Osteoblast (primary cell): ENCODE data around the gene ZNF846. TPM values are rescaled to one million over a fixed set of nuclear protein-coding genes. Genes with fewer than 3 reads are reported as not detected.
"Not testable (repeated sequence)": the region's sequence is repeated elsewhere in the genome, so short reads cannot be mapped to it uniquely, and the experiment has no call there.

Experiments
- DNase-seq: peaks from one replicate; pipeline ENCODE4 v3.0.0; 2011; ENCODE audit warnings: low spot score, mixed read lengths; ENCODE audit not compliant: insufficient read length; ENCODE audit errors: missing footprints
- H2AFZ ChIP-seq: 2 replicates; pipeline ENCODE4 v1.6.0; 2011; ENCODE audit warnings: mild to moderate bottlenecking, low read length
- H3K27ac ChIP-seq: 2 replicates; pipeline ENCODE4 v1.5.1; 2011; ENCODE audit warnings: mild to moderate bottlenecking, low read depth, low read length, moderate library complexity
- H3K27me3 ChIP-seq: 2 replicates; pipeline ENCODE4 v1.6.0; 2012; ENCODE audit warnings: mild to moderate bottlenecking, control low read depth, inconsistent platforms, low read length, moderate library complexity; ENCODE audit not compliant: insufficient read depth
- H3K36me3 ChIP-seq: 2 replicates; pipeline ENCODE4 v1.5.1; 2011; ENCODE audit warnings: mild to moderate bottlenecking, low read length, control low read depth, moderate library complexity; ENCODE audit not compliant: insufficient read depth
- H3K4me1 ChIP-seq: 2 replicates; pipeline ENCODE4 v1.5.1; 2011; ENCODE audit warnings: mild to moderate bottlenecking, low read length, control low read depth, moderate library complexity; ENCODE audit not compliant: insufficient read depth
- H3K4me2 ChIP-seq: 2 replicates; pipeline ENCODE4 v1.6.0; 2011; ENCODE audit warnings: mild to moderate bottlenecking, low read length; ENCODE audit not compliant: insufficient read depth
- H3K4me3 ChIP-seq: fragments of 200-600 bp; sonication (generic); 3 replicates; pipeline ENCODE4 v1.5.1; 2012; ENCODE audit warnings: mild to moderate bottlenecking, low read length, inconsistent platforms; ENCODE audit not compliant: insufficient read depth
- H3K79me2 ChIP-seq: 2 replicates; pipeline ENCODE4 v1.6.0; 2012; ENCODE audit warnings: mild to moderate bottlenecking, low read length, control low read depth, inconsistent platforms; ENCODE audit not compliant: insufficient read depth
- H3K9me3 ChIP-seq: 2 replicates; pipeline ENCODE4 v1.5.1; 2011; ENCODE audit warnings: low read depth, low read length, control low read depth
- H4K20me1 ChIP-seq: 2 replicates; pipeline ENCODE4 v1.6.0; 2012; ENCODE audit warnings: mild to moderate bottlenecking, low read length, control low read depth; ENCODE audit not compliant: insufficient read depth
- total RNA-seq: library from RNA; depleted of rRNA; stranded (reverse); fragments of >200 nt; gene quantifications from 2 replicates; pipeline ENCODE4 v1.2.3, GENCODE V29; 2012
- TF ChIP-seq, protein P1 (sequence below): IDR thresholded peaks from 2 replicates; pipeline ENCODE4 v1.5.1; 2011; ENCODE audit warnings: mild to moderate bottlenecking, low read depth, low read length, moderate library complexity; ENCODE audit errors: extremely low read depth

The ZNF846 gene
- total RNA-seq, 1 donor: 17.7 TPM

DNA sequence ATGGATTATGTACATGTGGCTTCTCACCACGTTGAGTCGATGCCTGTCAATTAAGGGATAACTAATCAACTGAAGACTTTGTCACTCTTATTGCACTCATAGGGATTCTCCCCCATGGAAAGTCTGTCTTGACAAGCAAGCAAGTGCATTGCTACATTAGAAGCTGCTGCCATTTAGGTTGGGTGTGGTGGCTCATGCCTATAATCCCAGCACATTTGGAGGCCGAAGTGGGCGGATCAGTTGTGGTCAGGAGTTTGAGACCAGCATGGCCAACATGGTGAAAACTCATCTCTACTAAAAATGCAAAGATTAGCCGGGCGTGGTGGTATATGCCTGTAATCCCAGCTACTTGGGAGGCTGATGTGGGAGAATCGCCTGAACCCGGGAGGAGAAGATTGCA is 18.3 kb upstream of the ZNF846 start:
- Histone ChIP-seq H4K20me1 (no peaks in the 10 kb centered on the region), H3K27ac (no peak overlapping the region), H3K4me3 (no peak overlapping the region), H3K4me2 (no peak overlapping the region), H2AFZ (peak overlapping the region; percentile 6), H3K27me3 (no peaks in the 10 kb centered on the region), H3K36me3 (no peaks in the 10 kb centered on the region), H3K9me3 (no peaks in the 10 kb centered on the region), H3K79me2 (peaks cover 7% of the 10 kb centered on the region), H3K4me1 (peaks cover 10% of the 10 kb centered on the region)
- no peak for DNase-seq
- TF ChIP-seq, protein P1, sequence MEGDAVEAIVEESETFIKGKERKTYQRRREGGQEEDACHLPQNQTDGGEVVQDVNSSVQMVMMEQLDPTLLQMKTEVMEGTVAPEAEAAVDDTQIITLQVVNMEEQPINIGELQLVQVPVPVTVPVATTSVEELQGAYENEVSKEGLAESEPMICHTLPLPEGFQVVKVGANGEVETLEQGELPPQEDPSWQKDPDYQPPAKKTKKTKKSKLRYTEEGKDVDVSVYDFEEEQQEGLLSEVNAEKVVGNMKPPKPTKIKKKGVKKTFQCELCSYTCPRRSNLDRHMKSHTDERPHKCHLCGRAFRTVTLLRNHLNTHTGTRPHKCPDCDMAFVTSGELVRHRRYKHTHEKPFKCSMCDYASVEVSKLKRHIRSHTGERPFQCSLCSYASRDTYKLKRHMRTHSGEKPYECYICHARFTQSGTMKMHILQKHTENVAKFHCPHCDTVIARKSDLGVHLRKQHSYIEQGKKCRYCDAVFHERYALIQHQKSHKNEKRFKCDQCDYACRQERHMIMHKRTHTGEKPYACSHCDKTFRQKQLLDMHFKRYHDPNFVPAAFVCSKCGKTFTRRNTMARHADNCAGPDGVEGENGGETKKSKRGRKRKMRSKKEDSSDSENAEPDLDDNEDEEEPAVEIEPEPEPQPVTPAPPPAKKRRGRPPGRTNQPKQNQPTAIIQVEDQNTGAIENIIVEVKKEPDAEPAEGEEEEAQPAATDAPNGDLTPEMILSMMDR: no peak

GRCh38 chr19:9786342-9786741 is 17.8 kb upstream of the ZNF846 start:
- H4K20me1 ChIP-seq: no peaks in the 10 kb centered on the region
- H3K36me3 ChIP-seq: no peaks in the 10 kb centered on the region
- H3K4me1 ChIP-seq: peaks cover 8% of the 10 kb centered on the region
- peak overlapping the region; percentile 91 for H2AFZ ChIP-seq
- DNase-seq: no peak
- peak overlapping the region; percentile 94 for H3K4me3 ChIP-seq
- peak overlapping the region; percentile 84 for H3K4me2 ChIP-seq
- H3K27me3 ChIP-seq: no peaks in the 10 kb centered on the region
- no peaks in the 10 kb centered on the region for H3K9me3 ChIP-seq
- H3K79me2 ChIP-seq: peaks cover 7% of the 10 kb centered on the region
- TF ChIP-seq, protein P1: no peak
- peak overlapping the region; percentile 65 for H3K27ac ChIP-seq

- peaks cover 7% of the 10 kb centered on the region for H3K79me2 ChIP-seq
- H3K9me3 ChIP-seq: no peaks in the 10 kb centered on the region
- peak overlapping the region; percentile 65 for H3K27ac ChIP-seq
- H3K4me2 ChIP-seq: peak overlapping the region; percentile 84
- H2AFZ ChIP-seq: peak overlapping the region; percentile 91
- H3K36me3 ChIP-seq: no peaks in the 10 kb centered on the region
- H3K4me1 ChIP-seq: peaks cover 6% of the 10 kb centered on the region
- TF ChIP-seq, protein P1: no peak
- no peaks in the 10 kb centered on the region for H3K27me3 ChIP-seq
- peak overlapping the region; percentile 94 for H3K4me3 ChIP-seq
- DNase-seq: peak; percentile 95
- no peaks in the 10 kb centered on the region for H4K20me1 ChIP-seq
These were observed 17.1 kb upstream of the ZNF846 start for GRCh38 chr19:9785367-9786331.

DNA sequence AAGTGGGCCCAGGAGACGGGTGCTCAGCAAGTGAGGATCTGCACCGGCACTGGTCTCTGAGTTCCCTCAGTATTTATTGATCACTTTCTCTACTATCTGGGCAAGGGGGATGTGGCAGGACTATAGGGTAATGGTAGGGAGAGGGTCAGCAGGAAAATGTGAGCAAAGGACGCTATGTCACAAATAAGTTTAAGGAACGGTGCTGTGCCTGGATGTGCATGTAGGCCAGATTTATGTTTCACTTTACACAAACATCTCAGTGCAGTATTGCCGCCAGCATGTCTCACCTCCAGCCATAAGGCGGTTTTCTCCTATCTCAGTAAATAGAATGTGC is 15.6 kb upstream of the ZNF846 start:
- H3K36me3 ChIP-seq, H3K4me1 ChIP-seq, H3K79me2 ChIP-seq, H3K27ac ChIP-seq, H3K4me3 ChIP-seq, H4K20me1 ChIP-seq, DNase-seq, H3K9me3 ChIP-seq, H3K27me3 ChIP-seq, H2AFZ ChIP-seq: not testable (repeated sequence)
- H3K4me2 ChIP-seq: peak overlapping the region; percentile 52
